ENCODE results near the gene RAI1.

RAI1 gene

DNA sequence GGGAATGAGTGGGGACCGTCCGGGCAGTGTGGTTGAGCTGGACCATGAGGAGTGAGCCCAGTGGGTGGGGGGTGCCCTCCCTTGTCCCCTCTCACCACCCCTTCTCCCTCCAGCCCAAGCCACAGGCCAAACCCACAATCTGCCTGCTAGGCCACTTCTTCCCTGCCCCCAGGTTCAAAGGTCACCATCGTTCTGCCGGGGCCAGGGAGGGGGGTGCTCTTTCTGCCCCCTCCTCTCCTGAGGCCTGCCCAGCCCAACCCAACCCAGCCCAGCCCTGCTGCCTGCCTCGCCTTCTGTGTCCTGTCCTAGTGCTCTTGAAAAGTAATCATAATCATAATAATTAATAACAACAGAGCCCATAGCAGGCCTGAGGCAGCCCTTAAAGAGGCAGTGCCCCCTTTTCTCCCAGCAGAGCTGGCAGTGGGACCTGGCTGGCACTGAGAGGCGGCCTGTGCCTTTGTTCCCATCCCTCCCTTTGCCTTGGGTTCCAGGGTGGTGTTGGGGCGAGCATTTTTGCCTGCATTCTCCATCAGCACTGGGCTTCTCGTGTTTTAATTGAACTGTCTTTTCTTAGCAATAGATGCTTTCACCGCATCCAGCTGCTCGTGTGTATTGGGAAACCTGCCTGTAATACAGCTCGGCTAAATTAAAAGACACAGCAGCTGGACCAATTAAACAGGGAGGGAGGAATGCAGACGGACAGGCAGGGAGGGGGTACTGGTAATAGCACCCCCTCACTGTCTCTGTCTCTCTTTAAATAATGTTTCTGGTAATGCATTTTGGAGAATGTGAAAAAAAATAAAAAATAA is 108.8 kb downstream of the RAI1 start:
- DNase-seq: peak; percentile 48

DNA sequence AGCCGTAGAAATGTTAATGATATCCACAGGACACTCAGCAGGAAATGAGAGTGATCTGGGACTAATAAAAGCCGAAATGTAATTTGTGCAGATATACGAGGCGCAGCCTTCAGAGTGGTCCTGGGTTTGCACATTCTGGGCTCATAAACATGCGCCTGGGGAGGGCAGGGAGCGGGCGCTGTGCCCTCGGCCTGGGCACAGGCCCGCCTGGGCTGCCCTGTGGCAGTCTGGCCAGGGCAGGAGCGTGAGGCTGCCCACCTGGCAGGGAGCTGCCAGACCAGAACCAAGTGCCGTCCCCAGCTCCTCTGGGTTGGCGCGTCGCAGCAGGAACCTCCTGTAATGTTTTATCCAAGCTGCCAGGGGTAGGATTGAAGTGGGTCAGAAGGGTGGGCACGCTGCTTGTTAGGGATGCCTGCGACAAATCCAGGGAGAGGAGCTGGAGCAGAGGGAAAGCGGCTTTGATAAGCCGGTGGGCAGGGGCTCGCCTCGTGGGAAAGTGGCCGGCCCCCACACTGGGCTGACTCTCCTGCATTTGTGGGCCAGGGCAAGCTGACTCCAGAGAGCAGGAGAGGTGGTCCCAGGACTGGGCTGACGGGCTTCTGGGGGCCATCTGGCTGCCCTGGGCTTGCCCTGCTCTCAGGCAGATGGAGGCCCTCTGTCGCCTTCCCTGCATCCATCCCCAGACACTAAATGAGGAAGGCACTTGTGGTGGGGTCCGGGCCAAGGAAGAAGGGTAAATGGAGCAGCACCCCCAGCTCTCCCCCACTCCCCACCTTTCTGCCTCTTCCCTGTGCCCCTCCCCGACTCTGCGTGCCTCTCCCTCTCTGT is 109.6 kb downstream of the RAI1 start:
- DNase-seq: peak; percentile 35

- DNase-seq: peak; percentile 65
Observed at GRCh38 chr17:17792037-17792550, 110.8 kb downstream of the RAI1 start.

DNA sequence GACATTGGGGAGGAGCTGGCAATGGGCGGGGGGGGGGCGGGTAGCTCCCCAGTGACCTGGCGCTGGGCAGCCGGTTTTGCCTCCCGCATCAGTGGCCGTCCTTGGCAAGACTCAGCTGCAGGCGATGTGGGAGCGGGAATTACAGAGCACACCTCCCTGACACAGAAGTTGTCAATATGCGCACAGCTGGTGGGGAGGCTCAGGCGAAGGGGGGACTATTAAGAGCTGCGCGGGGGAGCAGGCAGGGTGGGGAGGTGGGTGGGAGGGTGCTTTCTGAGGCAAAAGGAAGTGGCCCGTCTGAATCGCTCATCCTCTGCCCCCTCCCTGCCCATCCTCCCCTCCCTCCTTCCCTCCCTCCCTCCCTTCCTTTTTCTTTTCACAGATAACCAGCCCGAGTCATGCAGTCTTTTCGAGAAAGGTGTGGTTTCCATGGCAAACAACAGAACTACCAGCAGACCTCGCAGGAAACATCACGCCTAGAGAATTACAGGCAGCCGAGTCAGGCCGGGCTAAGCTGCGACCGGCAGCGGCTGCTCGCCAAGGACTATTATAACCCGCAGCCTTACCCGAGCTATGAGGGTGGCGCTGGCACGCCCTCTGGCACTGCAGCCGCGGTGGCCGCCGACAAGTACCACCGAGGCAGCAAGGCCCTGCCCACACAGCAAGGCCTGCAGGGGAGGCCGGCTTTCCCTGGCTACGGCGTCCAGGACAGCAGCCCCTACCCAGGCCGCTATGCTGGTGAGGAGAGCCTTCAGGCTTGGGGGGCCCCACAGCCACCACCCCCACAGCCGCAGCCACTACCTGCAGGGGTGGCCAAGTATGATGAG is 111.5 kb downstream of the RAI1 start:
- DNase-seq: peak; percentile 67

- no peak for DNase-seq
Observed at GRCh38 chr17:17793378-17794214, 112.3 kb downstream of the RAI1 start.

GRCh38 chr17:17794382-17794781 is 113.1 kb downstream of the RAI1 start:
- no peak for DNase-seq

DNA sequence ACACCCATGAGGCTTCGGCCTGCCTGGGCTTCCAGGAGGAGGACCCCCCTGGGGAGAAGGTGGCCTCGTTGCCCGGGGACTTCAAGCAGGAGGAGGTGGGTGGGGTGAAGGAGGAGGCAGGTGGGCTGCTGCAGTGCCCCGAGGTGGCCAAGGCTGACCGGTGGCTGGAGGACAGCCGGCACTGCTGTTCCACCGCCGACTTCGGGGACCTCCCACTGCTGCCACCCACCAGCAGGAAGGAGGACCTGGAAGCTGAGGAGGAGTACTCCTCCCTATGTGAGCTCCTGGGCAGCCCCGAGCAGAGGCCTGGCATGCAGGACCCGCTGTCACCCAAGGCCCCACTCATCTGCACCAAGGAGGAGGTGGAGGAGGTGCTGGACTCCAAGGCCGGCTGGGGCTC is 114.0 kb downstream of the RAI1 start:
- no peak for DNase-seq

DNA sequence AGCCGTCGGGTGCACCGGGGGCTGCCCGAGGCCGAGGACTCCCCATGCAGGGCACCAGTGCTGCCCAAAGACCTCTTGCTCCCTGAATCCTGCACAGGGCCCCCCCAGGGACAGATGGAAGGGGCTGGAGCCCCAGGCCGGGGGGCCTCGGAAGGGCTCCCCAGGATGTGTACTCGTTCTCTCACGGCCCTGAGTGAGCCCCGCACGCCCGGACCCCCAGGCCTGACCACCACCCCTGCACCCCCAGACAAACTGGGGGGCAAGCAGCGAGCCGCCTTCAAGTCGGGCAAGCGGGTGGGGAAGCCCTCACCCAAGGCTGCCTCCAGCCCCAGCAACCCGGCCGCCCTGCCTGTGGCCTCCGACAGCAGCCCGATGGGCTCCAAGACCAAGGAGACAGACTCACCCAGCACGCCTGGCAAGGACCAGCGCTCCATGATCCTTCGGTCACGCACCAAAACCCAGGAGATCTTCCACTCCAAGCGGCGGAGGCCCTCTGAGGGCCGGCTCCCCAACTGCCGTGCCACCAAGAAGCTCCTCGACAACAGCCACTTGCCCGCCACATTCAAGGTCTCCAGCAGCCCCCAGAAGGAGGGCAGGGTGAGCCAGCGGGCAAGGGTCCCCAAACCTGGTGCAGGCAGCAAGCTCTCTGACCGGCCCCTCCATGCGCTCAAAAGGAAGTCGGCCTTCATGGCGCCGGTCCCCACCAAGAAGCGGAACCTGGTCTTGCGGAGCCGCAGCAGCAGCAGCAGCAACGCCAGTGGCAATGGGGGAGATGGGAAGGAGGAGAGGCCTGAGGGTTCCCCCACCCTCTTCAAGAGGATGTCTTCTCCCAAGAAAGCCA is 114.9 kb downstream of the RAI1 start:
- DNase-seq: no peak

DNA sequence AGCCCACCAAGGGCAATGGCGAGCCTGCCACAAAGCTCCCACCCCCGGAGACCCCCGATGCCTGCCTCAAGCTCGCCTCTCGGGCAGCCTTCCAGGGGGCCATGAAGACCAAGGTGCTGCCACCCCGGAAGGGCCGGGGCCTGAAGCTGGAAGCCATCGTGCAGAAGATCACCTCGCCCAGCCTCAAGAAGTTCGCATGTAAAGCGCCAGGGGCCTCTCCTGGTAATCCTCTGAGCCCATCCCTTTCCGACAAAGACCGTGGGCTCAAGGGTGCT is 115.5 kb downstream of the RAI1 start:
- no peak for DNase-seq

DNA sequence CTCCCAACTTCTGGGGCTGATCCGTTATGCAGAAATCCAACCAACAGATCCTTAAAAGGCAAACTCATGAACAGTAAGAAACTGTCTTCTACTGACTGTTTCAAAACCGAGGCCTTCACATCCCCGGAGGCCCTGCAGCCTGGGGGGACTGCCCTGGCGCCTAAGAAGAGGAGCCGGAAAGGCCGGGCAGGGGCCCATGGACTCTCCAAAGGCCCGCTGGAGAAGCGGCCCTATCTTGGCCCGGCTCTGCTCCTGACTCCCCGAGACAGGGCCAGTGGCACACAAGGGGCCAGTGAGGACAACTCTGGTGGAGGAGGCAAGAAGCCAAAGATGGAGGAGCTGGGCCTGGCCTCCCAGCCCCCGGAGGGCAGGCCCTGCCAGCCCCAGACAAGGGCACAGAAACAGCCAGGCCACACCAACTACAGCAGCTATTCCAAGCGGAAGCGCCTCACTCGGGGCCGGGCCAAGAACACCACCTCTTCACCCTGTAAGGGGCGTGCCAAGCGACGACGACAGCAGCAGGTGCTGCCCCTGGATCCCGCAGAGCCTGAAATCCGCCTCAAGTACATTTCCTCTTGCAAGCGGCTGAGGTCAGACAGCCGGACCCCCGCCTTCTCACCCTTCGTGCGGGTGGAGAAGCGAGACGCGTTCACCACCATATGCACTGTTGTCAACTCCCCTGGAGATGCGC is 116.0 kb downstream of the RAI1 start:
- DNase-seq: no peak

GRCh38 chr17:17798010-17798556 is 116.8 kb downstream of the RAI1 start:
- no peak for DNase-seq

DNA sequence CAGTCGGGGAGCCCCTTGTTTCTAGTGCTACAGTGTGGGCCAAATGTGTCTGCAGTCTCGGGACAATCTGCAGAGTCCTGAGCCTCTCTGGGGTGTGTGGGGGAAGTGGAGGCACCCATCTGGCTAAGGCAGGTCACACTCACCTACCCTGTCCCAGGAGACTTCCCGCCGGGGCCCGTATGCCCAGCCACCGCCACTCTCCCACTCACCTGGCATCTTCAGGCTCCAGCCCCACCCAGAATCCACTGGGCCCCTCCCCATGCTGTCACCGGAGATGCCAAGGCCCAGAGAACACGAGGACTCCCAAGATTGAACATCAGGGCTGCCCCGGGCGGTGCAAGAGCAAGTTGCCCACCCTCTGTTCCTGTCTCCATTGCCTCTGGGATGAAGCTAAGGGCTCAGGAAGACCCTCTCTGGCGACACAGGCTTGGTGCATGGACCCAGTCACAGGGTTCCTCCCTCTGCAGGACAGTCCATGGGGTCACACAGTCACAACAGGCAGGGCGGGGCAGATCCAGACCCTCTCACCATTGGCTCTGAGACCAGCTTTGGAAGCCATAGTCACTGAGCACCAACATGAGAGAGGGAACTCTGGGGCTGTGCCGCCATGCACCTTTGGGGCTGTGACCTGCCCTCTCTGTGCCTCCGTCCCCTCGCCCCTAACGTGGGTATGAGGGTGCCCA is 117.5 kb downstream of the RAI1 start:
- DNase-seq: no peak

GRCh38 chr17:17800504-17801021 is 119.3 kb downstream of the RAI1 start:
- no peak for DNase-seq

DNA sequence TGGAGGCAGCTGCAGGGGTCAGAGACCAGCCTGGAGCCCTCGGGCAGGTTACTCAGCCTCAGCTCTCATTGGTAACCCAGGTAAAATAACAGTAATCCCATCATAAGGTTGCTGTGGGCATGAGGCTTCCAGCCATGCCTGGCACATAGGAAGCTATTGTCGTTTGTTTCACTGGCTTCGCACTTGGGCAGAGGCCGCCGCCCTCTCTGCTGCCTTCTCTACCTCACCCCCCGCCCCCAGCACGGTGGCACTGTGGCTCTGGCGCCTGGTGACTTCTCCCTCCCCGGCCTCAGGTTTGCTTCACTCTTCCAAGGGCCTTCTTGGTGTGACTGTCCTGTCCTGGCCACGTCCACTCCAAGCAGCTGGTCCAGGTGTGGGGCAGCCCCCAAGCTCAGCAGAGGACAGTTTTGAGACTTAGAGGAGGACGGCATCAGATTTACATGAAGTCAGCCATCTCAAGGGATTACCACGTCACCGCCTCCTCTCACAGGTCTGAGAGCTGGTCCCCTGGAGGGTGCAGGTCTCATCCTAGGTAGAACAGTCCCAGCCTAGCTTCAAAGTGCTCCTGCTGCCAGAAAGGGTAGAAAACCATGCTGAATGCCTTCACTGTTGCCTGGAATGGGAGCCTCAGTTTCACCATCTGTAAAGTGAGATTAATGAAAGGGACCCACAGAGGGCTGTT is 120.7 kb downstream of the RAI1 start:
- no peak for DNase-seq

DNA sequence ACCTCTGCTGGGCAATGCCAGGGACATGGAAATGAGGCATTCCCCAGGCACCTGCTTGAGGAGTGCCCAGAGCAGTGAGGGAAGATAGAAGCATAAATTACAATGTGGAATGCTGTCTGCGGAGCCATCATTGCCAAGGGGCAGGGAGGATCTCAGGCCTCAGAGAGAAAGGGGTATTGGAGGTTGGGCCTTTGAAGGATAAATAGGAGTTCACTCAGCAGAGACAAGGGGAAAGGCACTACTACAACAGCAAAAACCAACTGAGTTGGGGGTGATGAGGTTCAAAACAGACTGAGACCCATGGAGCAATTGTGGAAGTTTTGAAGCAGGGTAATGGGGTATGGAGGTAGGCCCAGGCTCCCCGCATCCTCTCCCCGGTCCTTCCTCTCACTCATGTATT is 122.7 kb downstream of the RAI1 start:
- no peak for DNase-seq

- no peak for DNase-seq
Observed at GRCh38 chr17:17805575-17805974, 124.3 kb downstream of the RAI1 start.

GRCh38 chr17:17806035-17806434 is 124.8 kb downstream of the RAI1 start:
- DNase-seq: no peak

DNA sequence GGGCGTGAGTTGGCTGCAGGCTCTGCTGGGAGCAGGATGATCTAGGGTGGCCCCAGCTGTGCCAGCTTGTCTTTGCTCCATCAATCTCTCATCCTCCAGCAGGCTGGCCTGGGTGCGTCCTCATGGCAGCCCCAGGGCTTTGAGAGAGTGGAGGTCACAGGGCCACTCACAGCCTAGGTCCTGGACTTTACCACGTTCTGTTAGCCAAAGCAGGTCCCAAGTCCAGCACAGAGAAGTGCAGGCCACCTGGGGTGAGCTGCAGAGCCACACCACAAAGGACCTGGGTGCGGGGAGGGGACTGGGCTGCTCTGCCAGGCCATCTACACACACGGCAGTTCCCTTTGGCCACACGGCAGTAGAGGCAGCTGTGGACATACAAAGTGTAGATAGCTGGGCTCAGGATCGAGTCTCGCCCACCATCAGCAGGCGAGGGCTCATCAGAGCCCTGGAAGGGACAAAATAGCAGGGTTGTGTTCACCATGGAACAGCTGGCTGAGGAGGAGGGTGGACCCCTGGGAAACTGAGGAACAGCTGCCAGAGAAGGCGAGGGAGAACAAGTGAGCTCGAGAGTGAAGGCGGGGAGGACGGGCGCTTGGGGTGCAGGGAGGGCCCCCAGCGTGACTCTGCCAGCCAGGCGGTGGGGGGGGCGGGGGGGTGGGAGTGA is 125.5 kb downstream of the RAI1 start:
- DNase-seq: no peak

Measured in NCI-H1694 treated with DMSO at 0.1 percent for 48 hours (cell line).